NCI-H748 (cell line): Measurements from ENCODE around the gene PRSS21.

Experiments used
- DNase-seq: peaks from one replicate; lab custom pipeline; 2025; ENCODE audit not compliant: unreplicated experiment; lab: John Stamatoyannopoulos, UW

Gene PRSS21

DNA sequence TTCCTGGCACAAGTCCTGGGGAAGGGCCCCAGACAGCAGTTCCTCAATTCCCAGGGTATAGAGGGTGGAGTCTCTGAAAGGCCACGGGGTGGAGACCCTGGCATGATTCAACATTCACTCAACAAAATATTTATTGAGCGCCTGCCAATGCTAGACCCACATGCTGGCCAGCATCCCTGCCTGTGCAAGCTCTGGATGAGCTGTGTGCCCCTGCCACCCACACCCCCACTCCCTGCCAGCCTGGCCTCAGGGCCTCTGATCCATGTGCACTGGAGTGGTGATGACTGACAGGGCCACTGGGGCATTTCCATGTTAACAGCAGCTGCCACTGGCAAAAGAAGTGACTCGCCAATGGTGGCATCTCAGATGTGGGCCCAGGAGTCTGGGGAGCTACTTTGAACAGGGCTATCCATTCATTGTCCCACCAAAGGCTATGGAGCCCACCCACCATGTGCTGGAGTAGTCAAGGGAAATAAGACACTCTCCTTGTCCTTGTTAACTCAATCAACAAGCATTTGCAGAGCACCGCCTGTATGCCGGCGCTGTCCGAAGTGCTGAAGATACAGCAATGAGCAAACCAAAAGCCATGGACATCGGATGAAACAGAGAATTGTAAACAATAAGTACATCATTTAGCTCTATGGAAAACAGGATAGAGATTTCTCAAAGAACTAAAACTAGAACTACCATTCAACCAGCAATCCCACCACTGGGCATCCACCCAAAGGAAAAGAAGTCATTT, 44.0 kb downstream of the PRSS21 start:
- no peak for DNase-seq

DNA sequence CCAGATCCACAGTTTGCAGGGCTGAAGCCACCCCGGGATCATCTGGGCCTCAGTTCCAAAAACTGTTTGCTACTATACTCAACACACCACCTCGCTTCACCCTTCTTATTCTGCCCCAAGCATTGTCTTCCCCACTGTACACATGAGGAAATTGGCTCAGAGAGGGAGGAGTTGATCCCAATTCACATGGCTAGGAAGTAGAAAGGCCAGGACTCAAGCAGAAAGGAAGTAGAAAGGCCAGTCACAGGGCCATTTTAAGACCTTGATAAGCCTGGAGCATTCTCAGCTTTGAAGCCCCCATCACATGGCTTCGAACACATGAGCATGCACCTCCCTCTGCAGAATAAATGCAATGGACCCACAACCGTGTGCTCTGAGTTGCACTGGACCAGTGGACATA, 48.6 kb downstream of the PRSS21 start:
- no peak for DNase-seq

- DNase-seq = no peak
These were observed 49.4 kb downstream of the PRSS21 start for GRCh38 chr16:2866431-2866830.

- no peak for DNase-seq
These were observed 50.6 kb downstream of the PRSS21 start for GRCh38 chr16:2867661-2867986.

GRCh38 chr16:2867987-2868789, 51.2 kb downstream of the PRSS21 start:
- peak; percentile 80 for DNase-seq
